GM21529 (cell line): Measurements from ENCODE around the gene TTK.
"Not testable (repeated sequence)": the region's sequence is repeated elsewhere in the genome, so short reads cannot be mapped to it uniquely, and the experiment has no call there.

Experiments
- ATAC-seq: cut with Tn5 transposase; IDR thresholded peaks from one replicate; pipeline ENCODE4 v1.9.1; 2021; ENCODE audit not compliant: unreplicated experiment

TTK gene

DNA sequence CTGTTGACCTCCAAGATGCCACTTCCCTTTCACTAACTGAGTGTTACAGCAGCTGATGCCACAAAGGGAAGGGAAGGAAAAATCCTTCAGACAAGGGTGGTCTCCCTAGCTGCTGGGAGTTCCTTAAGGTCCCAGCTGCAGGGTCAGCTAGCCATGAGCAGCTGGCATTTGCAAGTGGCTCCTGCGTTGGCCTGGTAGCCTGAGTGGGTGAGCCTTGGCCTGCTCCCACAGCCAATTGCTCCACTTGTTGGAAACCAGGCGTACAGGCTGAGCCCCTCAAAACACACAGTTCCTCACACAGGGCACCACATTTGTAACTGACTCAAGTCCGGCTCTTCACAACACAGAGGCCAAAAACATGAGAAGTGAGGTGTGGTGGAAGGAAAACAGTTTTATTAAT is 16.7 kb downstream of the TTK start:
- ATAC-seq = no peak

DNA sequence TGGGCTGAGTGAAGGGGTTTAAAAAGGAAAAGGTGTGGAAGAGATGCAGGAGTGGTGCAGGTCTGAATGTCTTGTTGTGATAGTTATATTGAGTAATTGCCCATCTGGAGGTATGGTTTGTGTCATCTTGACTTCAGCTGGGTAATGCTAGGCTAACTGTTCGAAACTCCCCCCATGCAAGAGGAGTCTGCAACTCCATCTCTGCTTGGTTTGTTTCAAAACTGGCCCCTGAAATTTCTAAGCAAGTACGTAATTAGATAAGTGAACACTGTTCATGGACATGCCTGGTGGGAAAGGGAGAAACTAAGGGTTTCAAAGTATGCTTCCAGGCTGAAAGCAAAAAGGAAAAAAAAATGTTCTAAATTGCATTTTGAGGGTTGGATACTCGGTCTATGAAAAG is 17.1 kb downstream of the TTK start:
- ATAC-seq = no peak

DNA sequence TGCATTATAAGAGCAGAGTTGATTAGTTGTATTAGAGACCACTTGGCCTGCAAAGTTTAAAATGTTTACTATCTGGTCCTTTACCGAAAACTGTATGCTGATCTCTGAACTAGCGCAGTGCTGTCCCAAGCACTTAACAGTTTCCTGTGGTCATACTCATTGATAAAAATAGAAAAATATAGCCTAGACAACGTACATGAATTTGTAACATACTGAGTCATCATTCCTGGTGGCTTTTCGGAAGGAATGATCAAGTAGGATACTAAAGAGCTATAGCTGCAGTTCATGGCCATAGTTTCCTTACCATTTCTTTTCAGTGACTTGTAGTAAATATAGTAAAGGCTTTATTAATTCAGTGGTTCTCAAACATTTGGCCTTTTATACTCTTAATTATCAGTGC is 18.4 kb downstream of the TTK start:
- ATAC-seq = no peak

DNA sequence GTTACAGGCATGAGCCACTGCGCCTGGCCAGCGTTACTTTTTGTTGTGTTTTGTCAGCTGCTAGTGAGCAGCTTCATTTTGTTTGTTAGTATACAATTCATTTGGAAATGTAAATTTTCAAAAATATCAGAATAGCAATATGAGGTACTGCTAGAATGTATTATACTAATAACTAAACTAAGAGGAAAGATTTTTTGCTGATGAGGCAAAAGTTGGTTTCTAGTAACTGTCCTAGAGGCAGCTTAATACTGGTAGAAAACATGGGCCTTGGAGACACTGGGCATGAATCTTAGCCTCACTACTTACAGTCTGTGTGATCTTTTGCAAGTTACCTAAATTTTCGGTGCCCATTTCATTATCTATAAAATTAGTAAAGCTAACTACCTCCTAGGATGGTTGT is 24.1 kb downstream of the TTK start:
- ATAC-seq = no peak

DNA sequence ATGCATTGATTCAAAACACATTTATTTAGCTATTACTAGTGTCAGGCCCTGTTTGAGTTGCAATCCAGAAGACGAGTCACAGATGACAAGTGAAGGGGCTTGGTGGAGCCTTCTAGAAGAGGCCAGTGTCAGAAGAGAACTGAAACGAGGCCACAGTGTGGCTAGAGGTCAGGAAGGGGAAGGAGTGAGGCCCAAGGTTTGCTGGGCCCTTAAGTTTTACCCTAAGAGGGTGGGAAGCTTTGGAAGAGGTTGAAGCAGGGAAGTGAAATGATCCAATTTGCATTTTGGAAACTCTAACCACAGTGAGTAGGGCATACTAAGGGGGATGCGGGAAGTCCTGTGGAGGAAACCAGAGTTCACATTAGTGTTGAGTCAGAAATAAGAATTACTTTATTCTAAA is 25.0 kb downstream of the TTK start:
- ATAC-seq = peak; percentile 95

DNA sequence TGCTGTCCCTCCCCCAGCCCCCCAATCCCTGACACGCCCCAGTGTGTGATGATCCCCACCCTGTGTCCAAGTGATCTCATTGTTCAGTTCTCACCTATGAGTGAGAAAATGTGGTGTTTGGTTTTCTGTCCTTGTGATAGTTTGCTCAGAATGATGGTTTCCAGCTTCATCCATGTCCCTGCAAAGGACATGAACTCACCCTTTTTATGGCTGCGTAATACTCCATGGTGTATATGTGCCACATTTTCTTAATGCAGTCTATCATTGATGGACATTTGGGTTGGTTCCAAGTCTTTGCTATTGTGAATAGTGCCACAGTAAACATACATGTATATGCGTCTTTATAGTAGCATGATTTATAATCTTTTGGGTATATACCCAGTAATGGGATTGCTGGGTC is 43.8 kb downstream of the TTK start:
- ATAC-seq = not testable (repeated sequence)

DNA sequence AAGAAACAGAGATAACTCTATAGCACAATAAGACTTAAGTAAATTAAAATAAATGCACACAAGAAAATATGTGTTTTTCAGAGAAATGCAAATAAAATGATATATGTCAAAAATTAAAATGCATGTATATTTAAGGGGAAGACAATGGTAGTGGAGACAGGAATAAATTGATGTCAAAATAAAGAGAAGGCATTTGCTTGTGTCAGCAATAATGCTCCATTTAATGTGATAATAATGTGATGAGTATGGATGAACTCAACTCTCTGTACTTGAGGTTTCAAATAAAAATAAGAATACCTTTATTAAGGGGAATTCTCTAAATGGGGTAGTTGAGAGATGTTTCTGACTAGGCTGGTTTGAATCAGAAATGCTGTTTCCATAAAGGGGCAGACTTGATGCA is 56.3 kb downstream of the TTK start:
- no peak for ATAC-seq

DNA sequence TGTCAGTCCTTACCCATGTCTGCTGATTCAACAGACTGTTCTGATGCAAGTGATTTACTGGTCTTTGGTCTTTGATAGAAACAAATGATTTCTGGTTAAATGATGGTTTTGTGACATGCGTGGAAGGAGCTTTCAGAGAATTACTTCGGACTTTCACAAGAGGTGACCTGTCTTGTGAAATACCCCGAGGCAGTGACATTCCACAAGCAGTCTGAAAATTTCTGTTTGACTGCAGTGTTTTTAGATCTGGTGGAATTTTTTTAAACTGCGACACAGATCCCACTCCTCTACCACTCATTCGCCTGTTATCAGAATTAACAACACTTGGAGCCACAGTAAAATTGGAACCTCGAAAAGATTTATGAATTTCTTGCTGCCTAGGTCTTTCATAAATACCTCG is 63.7 kb downstream of the TTK start:
- ATAC-seq = not testable (repeated sequence)

DNA sequence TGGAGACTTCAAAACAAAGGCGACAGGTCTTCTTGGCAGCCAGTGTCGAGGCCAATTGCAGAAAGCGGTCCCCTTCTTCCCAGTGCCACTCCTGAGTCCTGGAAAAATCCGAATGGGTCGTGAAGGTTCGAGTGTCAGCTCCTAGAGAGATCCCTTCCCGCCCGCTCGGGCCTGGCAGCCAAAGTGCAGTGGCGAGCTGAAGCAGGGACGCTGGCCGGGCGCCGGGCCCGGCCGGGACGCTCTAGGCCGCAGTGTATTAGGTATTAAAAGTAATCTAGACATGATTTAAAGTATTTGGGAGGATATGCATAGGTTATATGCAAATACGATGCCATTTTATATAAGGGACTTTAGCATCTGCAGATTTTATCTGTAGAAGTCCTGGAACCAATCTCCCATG is 66.0 kb downstream of the TTK start:
- not testable (repeated sequence) for ATAC-seq

DNA sequence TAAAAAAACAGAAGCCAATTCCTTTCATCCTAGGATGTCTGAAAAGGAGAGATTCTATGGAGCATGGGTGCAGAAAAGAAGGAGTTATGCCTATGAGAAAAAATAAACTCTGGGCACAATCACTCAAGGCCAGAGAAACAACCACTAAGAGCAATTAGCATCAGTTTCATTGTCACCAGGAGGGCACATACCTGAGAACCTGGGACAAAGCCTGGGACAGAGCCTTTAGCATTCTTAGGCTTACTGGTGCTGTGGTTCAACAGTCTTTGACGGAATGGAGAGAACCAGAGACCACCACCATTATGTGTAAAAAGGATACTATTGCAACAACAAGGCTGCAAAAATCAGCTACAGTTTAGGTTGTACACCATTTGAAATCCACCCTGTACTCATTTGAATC is 72.6 kb downstream of the TTK start:
- no peak for ATAC-seq

DNA sequence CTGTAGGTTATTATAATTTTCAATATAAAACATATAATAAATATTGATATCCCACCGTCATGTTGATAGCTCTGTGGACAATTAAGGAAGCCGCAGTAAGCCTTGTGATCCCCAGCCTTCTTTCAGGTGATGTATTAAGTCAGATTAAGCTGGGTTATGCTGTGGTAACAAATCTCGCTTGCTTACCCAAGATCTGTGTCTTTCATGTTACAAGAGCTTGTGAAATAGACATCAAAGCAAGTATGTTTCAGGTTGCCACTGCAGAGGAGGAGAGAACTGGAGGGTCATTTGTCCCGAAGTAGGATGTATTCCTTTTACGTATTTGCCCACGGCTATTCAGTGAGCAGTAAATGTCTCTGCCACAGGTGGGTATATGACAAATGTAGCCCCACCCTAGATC is 84.2 kb downstream of the TTK start:
- no peak for ATAC-seq

DNA sequence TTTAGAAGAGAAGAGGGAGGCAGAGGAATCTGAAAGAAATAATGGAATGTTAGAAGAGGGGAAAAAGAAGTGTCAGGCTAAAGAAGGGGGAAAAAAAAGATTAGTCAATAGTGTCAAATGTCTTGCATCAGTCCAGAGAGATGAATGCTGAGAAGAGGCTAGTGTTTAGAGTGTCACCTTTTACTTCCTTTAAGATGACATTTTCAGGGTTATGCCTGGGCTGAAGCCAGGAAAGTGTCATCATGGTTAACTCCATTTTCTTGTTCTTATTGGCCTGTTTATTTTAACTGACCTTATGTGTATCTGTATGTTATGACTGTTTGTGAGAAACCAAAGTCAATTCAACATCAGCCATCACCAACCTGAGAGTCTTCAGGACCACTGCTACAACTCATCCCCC is 87.1 kb downstream of the TTK start:
- no peak for ATAC-seq
